Stimulated activated CD8-positive, alpha-beta memory T cell treated with anti-CD3 and anti-CD28 coated beads, Interleukin-12 subunit alpha, Interleukin-12 subunit beta, amount 100 ng/mL, for 24 hours (primary cell): ENCODE measurements around the gene C19orf18.
A peak's percentile ranks its signal among the peaks of the same experiment; 100 is the strongest.
"Not testable (repeated sequence)": the region's sequence is repeated elsewhere in the genome, so short reads cannot be mapped to it uniquely, and the experiment has no call there.

Source experiments
- DNase-seq: peaks from one replicate; pipeline ENCODE4 v3.0.0-alpha.2; 2020; ENCODE audit errors: extremely low read depth

Gene C19orf18

GRCh38 chr19:57974434-57974833 lies at the start of gene C19orf18:
Gene C19orf18 (minus strand): TSS chr19:57974534. CDS start chr19:57974432, 102 bp downstream.
- no peak for DNase-seq

DNA sequence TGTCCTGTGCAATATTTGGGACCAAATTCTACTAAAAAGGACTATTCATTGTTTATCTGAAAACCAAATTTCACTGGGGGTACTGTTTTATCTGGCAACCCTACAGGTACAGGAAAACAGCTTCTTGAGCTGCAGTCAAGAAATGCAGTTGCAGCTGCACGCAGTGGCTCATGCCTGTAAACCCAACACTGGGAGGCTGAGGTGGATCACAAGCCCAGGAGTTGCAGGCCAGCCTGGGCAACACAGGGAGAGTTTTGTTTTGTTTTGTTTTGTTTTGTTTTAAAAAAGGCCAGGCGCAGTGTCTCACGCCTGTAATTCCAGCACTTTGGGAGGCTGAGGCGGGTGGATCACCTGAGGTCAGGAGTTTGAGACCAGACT lies 47.9 kb upstream of the C19orf18 start:
- no peak for DNase-seq

DNA sequence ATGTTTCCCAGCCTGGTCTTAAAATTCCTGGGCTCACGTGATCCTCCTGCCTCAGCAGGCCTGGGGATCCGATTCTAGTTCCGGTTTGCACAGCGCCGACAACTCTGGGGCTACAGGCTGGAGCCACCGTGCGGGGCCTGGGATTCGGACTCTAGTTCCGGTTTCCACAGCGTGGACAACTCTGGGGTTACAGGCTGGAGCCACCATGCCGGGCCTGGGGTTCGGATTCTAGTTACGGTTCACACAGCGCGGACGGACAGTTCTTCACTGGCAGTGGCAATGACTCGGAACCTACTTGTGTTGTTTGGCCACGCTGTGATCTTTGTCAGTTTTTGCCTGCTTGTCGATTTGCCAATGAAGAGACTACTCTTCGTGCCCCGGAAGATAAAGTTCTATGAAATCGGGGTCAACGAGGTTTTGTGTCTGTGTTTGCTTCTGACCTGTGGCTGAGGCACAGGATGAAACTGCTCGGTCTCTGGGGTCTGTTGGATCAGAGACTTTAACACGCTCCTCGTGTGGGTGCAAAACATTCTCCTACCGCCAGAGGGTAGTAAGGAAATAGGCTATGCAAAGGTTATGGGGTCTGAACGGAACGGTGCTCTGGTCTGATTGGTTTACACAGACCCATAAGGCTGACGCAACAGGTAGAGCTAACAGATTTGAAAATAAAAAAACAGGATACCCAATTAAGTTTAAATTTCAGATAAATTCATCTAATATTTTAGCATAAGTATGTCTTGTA lies 47.4 kb upstream of the C19orf18 start:
- DNase-seq: no peak

- no peak for DNase-seq
Observed at GRCh38 chr19:58020129-58020528, 45.8 kb upstream of the C19orf18 start.

GRCh38 chr19:58014141-58014540 lies 39.8 kb upstream of the C19orf18 start:
- DNase-seq: no peak

DNA sequence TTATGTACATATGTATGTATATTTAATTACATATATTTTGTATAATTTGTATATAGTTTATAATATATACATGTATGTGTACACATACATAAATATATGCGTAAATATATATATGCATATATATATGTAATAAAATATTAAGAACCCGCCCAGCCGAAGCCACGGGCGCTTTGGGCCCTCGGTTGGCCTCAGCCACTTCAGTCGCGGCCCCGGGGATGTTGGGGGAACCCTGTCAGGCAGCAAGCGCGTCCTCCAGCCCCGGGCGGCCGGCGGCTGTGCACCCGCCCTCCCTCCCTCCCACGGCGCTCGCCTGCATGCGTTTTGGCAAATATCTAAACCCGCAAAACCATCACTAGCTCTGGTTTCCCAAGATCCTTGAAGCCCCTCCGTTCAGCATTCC lies 36.2 kb upstream of the C19orf18 start:
- no peak for DNase-seq

DNA sequence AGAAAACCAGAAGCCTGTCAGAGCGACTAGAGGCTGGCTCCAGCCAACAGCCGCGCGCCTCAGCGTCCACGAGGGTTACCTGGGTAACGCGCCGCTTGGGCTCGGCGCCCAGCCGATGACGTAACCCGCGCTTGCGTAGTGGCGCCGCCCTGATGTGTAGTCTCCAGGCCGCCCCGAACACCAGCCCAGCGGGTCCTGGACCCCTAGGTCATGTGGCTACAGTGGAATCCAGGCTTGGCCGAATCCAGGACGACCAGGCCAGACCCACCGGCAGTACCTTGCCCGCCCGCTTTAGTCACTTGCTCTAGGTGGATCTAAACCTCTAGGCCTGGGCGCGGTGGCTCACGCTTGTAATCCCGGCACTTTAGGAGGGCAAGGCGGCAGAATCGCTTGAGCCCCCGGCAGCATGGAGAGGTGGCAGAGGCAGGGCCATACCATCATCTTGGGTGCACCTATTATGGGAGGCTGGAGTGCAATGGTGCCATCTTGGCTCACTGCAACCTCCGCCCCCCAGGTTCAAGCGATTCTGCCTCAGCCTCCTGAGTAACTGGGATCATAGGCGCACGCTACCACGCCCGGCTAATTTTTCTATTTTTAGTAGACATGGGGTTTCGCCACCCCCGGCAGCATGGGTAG lies 35.5 kb upstream of the C19orf18 start:
- no peak for DNase-seq

- no peak for DNase-seq
Observed at GRCh38 chr19:58009301-58009665, 34.9 kb upstream of the C19orf18 start.

DNA sequence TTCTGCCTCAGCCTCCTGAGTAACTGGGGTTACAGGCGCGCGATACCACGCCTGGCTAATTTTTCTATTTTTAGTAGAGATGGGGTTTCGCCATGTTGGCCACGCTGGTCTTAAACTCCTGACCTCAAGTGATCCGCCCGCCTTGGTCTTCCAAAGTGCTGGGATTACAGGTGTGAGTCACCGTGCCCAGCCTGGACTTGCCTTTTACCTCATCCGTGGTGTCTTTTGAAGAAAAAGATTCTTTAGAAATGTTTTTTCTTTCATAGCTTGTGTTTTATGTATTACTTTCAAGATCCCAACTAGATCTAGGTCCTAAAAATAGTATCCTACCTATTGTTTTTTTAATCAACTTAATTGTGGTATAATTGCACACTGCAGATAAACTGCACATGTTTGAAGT lies 34.5 kb upstream of the C19orf18 start:
- not testable (repeated sequence) for DNase-seq

- no peak for DNase-seq
Observed at GRCh38 chr19:58007285-58007684, 33.0 kb upstream of the C19orf18 start.

DNA sequence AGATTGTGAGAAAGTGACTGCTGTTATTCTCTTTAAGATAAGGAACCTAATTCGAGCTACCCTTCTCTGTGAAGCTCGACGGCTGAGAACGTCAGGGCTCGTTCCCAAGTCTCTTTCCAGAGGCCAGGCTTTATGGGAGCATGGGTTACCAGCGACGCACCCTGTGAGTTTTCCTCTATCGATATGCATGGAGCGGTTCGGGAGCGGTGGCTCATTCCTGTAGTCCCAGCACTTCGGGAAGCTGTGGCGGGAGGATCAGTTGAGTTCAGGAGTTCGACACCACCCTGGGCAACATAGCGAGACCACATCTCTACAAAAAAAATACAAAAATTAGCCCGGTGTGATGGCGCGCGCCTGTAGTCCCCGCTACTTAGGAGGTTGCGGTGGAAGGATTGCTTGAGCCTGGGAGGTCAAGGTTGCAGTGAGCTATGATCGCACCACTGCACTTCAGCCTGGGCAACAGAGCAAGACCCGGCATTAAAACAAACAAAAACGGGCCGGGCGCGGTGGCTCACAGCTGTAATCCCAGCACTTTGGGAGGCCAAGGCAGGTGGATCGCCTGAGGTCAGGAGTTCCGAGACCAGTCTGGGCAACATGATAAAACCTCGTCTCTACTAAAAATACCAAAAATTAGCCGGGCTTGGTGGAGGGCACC lies 29.0 kb upstream of the C19orf18 start:
- no peak for DNase-seq

DNA sequence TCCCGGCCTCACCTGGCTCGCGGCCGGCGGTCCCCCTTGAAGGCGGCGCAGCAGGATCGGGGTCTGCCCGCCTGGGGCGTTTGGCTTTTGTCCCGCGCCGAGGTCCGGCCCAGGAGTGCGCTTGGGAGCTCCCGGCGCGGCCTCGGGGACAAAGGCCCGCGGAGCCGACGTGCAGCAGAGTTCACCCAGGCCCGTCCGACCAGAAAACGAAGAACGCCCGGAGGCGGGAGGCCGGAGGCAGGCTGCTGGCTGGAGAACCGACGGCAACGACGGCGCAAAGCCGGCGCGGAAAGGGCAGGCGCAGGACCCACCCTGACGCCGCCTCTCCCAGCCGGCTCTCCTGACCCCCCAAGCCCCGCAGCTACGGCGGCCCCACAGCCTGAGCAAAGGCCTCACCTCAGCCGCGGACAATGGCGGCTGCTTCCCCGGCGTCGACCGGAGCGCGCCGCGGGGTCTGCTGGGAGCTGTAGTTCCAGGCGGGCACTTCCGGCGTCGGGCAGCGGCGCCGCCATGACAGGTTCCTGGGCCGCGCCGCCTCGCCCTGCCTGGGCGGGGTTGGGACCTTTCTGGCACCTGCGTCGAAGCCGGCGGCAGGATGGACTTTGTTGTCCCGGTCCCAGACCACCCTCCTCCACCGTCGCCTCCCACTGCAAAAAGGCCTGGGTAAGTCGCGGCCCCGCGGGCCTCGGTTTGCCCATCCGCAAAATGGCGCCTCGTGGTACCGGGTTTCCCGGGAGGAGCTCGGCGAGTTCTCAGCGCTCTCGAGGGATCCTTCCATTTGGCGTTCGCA lies 28.2 kb upstream of the C19orf18 start, which contains the start of gene ZNF606:
ZNF606 (minus strand) TSS at position 437 of the 790 bp plus-strand sequence. CDS start 1,501 bp downstream, outside the sequence.
- DNase-seq: peak; percentile 57

- DNase-seq: no peak
Observed at GRCh38 chr19:58001895-58002369, 27.6 kb upstream of the C19orf18 start.

DNA sequence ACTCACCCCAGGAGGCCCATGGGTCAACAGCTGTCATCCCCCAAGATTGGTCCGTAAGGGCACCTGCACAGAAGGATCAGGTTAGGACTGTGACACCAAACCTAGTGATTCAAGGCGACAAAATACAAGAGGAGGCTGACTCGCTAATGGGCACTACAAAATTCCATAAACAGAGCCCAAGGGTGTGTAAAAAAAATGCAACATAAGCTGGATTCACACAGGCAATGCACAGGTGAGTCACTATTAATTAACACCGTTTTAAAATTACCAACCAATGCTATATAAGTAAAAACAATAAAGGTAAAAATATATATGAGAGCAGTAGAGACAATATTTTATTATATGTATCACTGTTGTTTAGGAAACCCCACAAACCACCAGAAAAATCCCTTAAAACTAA lies 26.3 kb upstream of the C19orf18 start:
- no peak for DNase-seq

DNA sequence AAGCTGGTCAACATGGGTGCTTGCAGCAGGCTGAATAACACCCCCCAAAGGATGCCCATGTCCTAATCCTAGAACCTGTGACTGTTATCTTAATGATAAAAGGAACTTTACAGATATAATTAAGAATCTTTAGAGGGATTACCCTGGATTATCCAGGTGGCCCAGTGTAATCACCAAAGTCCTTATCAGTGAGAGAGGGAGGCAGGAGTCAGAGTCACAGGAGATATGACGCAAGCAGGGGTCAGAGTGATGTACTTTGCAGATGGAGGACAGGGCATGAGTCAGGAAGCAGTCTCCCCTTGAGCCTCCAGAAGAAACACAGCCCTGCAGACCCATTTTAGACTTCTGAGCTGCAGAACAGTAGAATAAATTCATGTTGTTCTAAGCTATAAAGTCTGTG lies 18.5 kb upstream of the C19orf18 start:
- DNase-seq: no peak

GRCh38 chr19:57978586-57979289 lies 4.4 kb upstream of the C19orf18 start:
- DNase-seq: no peak

DNA sequence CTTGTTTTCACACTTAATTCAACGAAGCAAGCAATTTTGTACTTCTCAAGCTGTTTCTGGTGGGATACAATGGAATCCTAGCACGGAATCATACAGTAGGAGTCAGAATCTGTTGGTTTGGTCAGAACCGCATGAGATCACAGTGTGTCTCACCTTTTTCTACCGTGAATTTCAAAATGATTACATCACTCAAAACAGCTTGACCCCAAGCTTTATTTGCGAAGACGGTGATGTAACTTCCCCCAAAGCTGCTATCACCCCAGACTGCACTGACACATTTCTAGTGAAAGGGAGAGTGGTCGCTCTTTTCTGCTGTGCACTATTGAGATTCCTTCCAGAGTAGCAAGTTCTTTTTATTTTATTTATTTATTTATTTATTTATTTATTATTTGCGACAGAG lies 9.6 kb downstream of the C19orf18 start:
- DNase-seq: no peak

DNA sequence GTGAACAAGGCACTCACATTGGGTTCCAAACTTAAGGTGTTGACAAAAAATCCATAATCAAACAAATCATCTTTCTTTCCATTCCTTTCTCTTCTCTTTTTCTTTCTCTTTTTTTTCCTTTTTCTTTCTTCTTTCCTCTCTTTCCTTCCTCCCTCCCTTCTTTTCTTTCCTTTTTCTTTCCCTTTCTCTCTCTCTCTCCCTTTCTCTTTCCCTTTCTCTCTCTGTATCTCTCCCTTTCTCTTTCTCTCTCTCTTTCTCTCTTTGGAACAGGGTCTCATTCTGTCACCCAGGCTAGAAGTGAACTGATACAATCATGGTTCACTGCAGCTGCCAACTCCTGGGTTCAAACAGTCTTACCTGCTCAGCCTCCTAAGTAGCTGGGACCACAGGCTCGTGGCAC lies 12.5 kb downstream of the C19orf18 start:
- DNase-seq: no peak

- DNase-seq: no peak
Observed at GRCh38 chr19:57954996-57955395, 19.3 kb downstream of the C19orf18 start.

- no peak for DNase-seq
Observed at GRCh38 chr19:57949702-57950101, 24.6 kb downstream of the C19orf18 start.

DNA sequence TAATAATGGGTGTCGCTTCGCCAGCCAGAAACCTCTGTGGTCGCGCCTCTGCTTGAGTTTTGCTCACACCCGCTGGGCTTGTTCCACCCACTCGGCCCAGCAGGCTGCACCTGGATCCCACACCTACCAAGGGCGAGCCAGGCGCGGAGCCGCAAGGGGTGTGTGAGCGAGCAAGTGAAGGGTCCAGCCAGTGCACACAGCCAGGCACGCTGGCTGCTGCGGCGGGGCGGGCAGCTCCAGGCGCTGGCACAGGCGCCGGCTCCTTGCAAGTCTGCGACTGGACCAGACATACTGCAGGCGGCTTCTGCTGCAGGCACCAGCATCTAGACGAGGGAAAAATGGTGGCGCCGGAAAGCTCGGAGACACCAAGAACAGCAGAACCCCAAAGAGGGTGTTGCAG lies 25.0 kb downstream of the C19orf18 start:
- DNase-seq: no peak
